HCT116 (cell line): ENCODE results near the gene MRM3. TPM values are rescaled to one million over a fixed set of nuclear protein-coding genes. Genes with fewer than 3 reads are reported as not detected.
"Not testable (repeated sequence)": the region's sequence is repeated elsewhere in the genome, so short reads cannot be mapped to it uniquely, and the experiment has no call there.

Experiments
- ATAC-seq: fragments of 200-7000 bp; cut with Tn5 transposase; 2 replicates; pipeline ENCODE4 v1.9.1; 2020; ENCODE audit warnings: mild to moderate bottlenecking, moderate library complexity
- BruUV-seq: library from RNA; stranded (reverse); fragments of 400-500 nt; replicated peaks from 2 replicates; lab custom pipeline; 2021; lab: Mats Ljungman, UMichigan
- CTCF ChIA-PET: fragments of 300-600 bp; sonication (Branson Sonifier 250); formaldehyde crosslinking; loops from one replicate; lab custom pipeline; 2021; ENCODE audit warnings: antibody characterized with exemption; lab: Charles Lee
- POLR2A ChIA-PET: fragments of 300-600, 350-600 bp; sonication (Branson Sonifier 250); formaldehyde crosslinking; loops from one replicate; lab custom pipeline; 2021; ENCODE audit warnings: antibody characterized with exemption; lab: Charles Lee
- RAD21 ChIA-PET, 2 experiments: fragments of 300-600 bp; sonication (Branson Sonifier 250); formaldehyde crosslinking; loops; one replicate each; lab custom pipeline; 2023; ENCODE audit warnings: low total read pairs in 2 of 2; ENCODE audit not compliant: uncharacterized antibody in 2 of 2, unreplicated experiment in 2 of 2, low non-redundant PET in 1 of 2; lab: Charles Lee
- DNase-seq: peaks from one replicate; pipeline ENCODE4 v3.0.0-alpha.2; 2010; ENCODE audit warnings: low read depth, low spot score
- H2AFZ ChIP-seq: fragments of 200-600 bp; shearing (Covaris generic), sonication (generic); 2 replicates; pipeline ENCODE4 v1.6.1; 2017; ENCODE audit warnings: low read depth, mixed run types, mixed read lengths, antibody characterized with exemption, low read length; ENCODE audit not compliant: poor library complexity, severe bottlenecking
- H3K27ac ChIP-seq: 2 replicates; pipeline ENCODE4 v1.5.1; 2012; ENCODE audit warnings: low read depth, low read length
- H3K27me3 ChIP-seq: fragments of 200-600 bp; sonication (generic); 2 replicates; pipeline ENCODE4 v1.6.1; 2016; ENCODE audit warnings: mixed run types, low read length, mixed read lengths; ENCODE audit not compliant: insufficient read depth
- H3K36me3 ChIP-seq, 2 experiments: fragments of 200-500 bp in 1 of 2; fragments of 200-600 bp in 1 of 2; sonication (Bioruptor generic) in 1 of 2; sonication (generic) in 1 of 2; 2 replicates each; pipeline versions ENCODE4 v1.5.1 to v1.6.1; 2014 to 2016; ENCODE audit warnings: low read length in 2 of 2, inconsistent platforms in 1 of 2, mixed read lengths in 1 of 2, mixed run types in 1 of 2; ENCODE audit not compliant: insufficient read depth in 2 of 2, control insufficient read depth in 1 of 2
- H3K4me1 ChIP-seq, 2 experiments: fragments of 200-600 bp in 1 of 2; sonication (generic) in 1 of 2; 2 replicates each; pipeline versions ENCODE4 v1.5.1 to v1.6.1; 2012 to 2017; ENCODE audit warnings: low read length in 2 of 2, inconsistent platforms in 1 of 2, mild to moderate bottlenecking in 1 of 2, mixed read lengths in 1 of 2, mixed run types in 1 of 2, moderate library complexity in 1 of 2; ENCODE audit not compliant: insufficient read depth in 2 of 2, control insufficient read depth in 1 of 2
- H3K4me2 ChIP-seq: fragments of 200-600 bp; sonication (generic); 2 replicates; pipeline ENCODE4 v1.6.1; 2017; ENCODE audit warnings: mixed run types, low read length, mixed read lengths
- H3K4me3 ChIP-seq, 2 experiments: fragments of 200-600 bp in 1 of 2; sonication (generic) in 1 of 2; replicated peaks in 1 of 2; 2 replicates each; pipeline ENCODE4 v1.5.1; 2011 to 2016; ENCODE audit warnings: low read length in 2 of 2, control low read depth in 1 of 2, low read depth in 1 of 2, mild to moderate bottlenecking in 1 of 2, mixed read lengths in 1 of 2, mixed run types in 1 of 2
- H3K79me2 ChIP-seq: fragments of 200-600 bp; sonication (generic); 2 replicates; pipeline ENCODE4 v1.6.1; 2017; ENCODE audit warnings: mild to moderate bottlenecking, mixed run types, low read length, moderate library complexity, mixed read lengths; ENCODE audit not compliant: insufficient read depth
- H3K9ac ChIP-seq: fragments of 200-600 bp; sonication (generic); 2 replicates; pipeline ENCODE4 v1.6.1; 2016; ENCODE audit warnings: low read length, mixed read lengths
- H3K9me2 ChIP-seq: fragments of 200-600 bp; sonication (generic), shearing (Covaris generic); 2 replicates; pipeline ENCODE4 v1.6.1; 2017; ENCODE audit warnings: mixed run types, mild to moderate bottlenecking, moderate library complexity; ENCODE audit not compliant: insufficient read depth
- H3K9me3 ChIP-seq, 2 experiments: fragments of 200-500 bp in 1 of 2; fragments of 200-600 bp in 1 of 2; sonication (Bioruptor generic) in 1 of 2; sonication (generic) in 1 of 2; 2 replicates each; pipeline ENCODE4 v1.6.1; 2014 to 2017; ENCODE audit warnings: low read length in 2 of 2, mixed read lengths in 2 of 2, inconsistent platforms in 1 of 2, low read depth in 1 of 2, mild to moderate bottlenecking in 1 of 2, mixed run types in 1 of 2, moderate library complexity in 1 of 2; ENCODE audit not compliant: control insufficient read depth in 1 of 2, insufficient read depth in 1 of 2
- H4K20me1 ChIP-seq: fragments of 200-600 bp; sonication (generic), shearing (Covaris generic); 2 replicates; pipeline ENCODE4 v1.6.1; 2017; ENCODE audit warnings: mixed run types, mild to moderate bottlenecking, moderate library complexity; ENCODE audit not compliant: insufficient read depth
- CBX3 ChIP-seq: IDR thresholded peaks from 2 replicates; pipeline ENCODE4 v1.6.1; 2012; ENCODE audit warnings: low read depth
- EGR1 ChIP-seq: IDR thresholded peaks from 2 replicates; pipeline ENCODE4 v1.6.1; 2012; ENCODE audit warnings: low read depth
- ELF1 ChIP-seq: IDR thresholded peaks from 2 replicates; pipeline ENCODE4 v1.6.1; 2012; ENCODE audit warnings: low read depth, borderline replicate concordance
- EZH2 ChIP-seq: fragments of 200-600 bp; sonication (generic); IDR thresholded peaks from 2 replicates; pipeline ENCODE4 v1.6.1; 2017; ENCODE audit warnings: antibody characterized with exemption, mixed run types
- EZH2phosphoT487 ChIP-seq: fragments of 200-600 bp; IDR thresholded peaks from 2 replicates; pipeline ENCODE4 v1.6.1; 2018; ENCODE audit warnings: antibody characterized with exemption, borderline replicate concordance
- POLR2A ChIP-seq: IDR thresholded peaks from 2 replicates; pipeline ENCODE4 v1.7.0; 2011; ENCODE audit warnings: borderline replicate concordance; ENCODE audit not compliant: insufficient read depth, insufficient read length; ENCODE audit errors: extremely low read depth
- RAD21 ChIP-seq: IDR thresholded peaks from 2 replicates; pipeline ENCODE4 v1.6.1; 2012; ENCODE audit warnings: low read depth, mild to moderate bottlenecking
- SP1 ChIP-seq: IDR thresholded peaks from 2 replicates; pipeline ENCODE4 v1.6.1; 2012; ENCODE audit warnings: low read depth
- TCF7L2 ChIP-seq: IDR thresholded peaks from 2 replicates; pipeline ENCODE4 v1.7.0; 2011; ENCODE audit warnings: borderline replicate concordance, inconsistent platforms; ENCODE audit not compliant: insufficient read depth, insufficient read length; ENCODE audit errors: extremely low read depth
- intact Hi-C: fragments of 100-400 bp; cut with micrococcal nuclease; formaldehyde crosslinking; loops from 2 replicates; pipeline ENCODE4 v1.10.0; 2022
- total RNA-seq: library from RNA; stranded (reverse); gene quantifications from one replicate; pipeline ENCODE4 v1.2.1, GENCODE V29; 2021; ENCODE audit not compliant: unreplicated experiment
- TF ChIP-seq, protein P1 (sequence below): IDR thresholded peaks from 2 replicates; pipeline ENCODE4 v1.6.1; 2011; ENCODE audit warnings: mild to moderate bottlenecking, low read length, moderate library complexity; ENCODE audit not compliant: insufficient replicate concordance; ENCODE audit errors: extremely low read depth
- TF ChIP-seq, protein P2 (sequence below): IDR thresholded peaks from 2 replicates; pipeline ENCODE4 v1.6.1; 2012
- TF ChIP-seq, protein P3 (sequence below), 3 experiments: fragments of 200-600 bp in 1 of 3; sonication (generic) in 1 of 3; IDR thresholded peaks in 2 of 3; conservative IDR thresholded peaks in 1 of 3; 2 replicates each; pipeline ENCODE4 v1.5.1; 2012 to 2017; ENCODE audit warnings: low read depth in 2 of 3, low read length in 2 of 3, antibody characterized with exemption in 1 of 3, borderline replicate concordance in 1 of 3, control low read depth in 1 of 3, mild to moderate bottlenecking in 1 of 3, mixed read lengths in 1 of 3, mixed run types in 1 of 3, moderate library complexity in 1 of 3; ENCODE audit not compliant: insufficient read depth in 1 of 3

MRM3 gene
- total RNA-seq, 1 experiment from 2014 or later: 32.6 TPM

DNA sequence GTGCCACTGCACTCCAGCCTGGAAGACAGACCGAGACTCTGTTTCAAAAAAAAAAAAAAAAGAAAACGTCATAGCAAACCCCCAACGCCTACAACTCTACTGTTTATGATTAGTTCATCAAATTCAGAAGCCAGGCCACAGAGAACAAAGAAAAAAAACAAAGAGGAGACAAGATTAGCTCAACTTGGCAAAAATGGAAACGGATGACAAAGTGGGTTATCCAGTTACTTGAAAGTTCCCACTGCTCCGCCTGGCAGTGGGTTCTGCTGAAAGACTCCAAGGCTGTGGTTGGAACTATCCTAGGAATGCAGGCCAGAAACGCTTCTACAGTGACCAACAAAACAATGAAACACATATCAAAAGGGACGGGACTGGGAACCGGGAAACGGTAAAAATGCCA lies 53.1 kb downstream of the MRM3 start:
- CTCF ChIA-PET: no interaction called here
- H3K9ac ChIP-seq: no peak overlapping the region
- no peaks in the 10 kb centered on the region for H4K20me1 ChIP-seq
- BruUV-seq: no TSS peak
- no peak overlapping the region for H3K4me2 ChIP-seq
- H3K9me3 ChIP-seq: no peaks in the 10 kb centered on the region
- DNase-seq (no peak), ATAC-seq (no peak)
- POLR2A ChIA-PET: no interaction called here
- H3K36me3 ChIP-seq: no peaks in the 10 kb centered on the region
- no peaks in the 10 kb centered on the region for H3K27me3 ChIP-seq
- H3K79me2 ChIP-seq: peaks cover 48% of the 10 kb centered on the region
- intact Hi-C loops: no loop called here
- no peak overlapping the region for H2AFZ ChIP-seq
- no peak overlapping the region for H3K4me3 ChIP-seq
- no peak overlapping the region for H3K27ac ChIP-seq
- no peaks in the 10 kb centered on the region for H3K9me2 ChIP-seq
- no peak for TF ChIP-seq EZH2phosphoT487
- TF ChIP-seq, protein P1, sequence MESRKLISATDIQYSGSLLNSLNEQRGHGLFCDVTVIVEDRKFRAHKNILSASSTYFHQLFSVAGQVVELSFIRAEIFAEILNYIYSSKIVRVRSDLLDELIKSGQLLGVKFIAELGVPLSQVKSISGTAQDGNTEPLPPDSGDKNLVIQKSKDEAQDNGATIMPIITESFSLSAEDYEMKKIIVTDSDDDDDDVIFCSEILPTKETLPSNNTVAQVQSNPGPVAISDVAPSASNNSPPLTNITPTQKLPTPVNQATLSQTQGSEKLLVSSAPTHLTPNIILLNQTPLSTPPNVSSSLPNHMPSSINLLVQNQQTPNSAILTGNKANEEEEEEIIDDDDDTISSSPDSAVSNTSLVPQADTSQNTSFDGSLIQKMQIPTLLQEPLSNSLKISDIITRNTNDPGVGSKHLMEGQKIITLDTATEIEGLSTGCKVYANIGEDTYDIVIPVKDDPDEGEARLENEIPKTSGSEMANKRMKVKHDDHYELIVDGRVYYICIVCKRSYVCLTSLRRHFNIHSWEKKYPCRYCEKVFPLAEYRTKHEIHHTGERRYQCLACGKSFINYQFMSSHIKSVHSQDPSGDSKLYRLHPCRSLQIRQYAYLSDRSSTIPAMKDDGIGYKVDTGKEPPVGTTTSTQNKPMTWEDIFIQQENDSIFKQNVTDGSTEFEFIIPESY: no peak
- TF ChIP-seq RAD21: no peak
- no peak for TF ChIP-seq CBX3
- no peak for TF ChIP-seq SP1
- no peak for TF ChIP-seq EZH2
- TF ChIP-seq, protein P2, sequence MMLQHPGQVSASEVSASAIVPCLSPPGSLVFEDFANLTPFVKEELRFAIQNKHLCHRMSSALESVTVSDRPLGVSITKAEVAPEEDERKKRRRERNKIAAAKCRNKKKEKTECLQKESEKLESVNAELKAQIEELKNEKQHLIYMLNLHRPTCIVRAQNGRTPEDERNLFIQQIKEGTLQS: no peak
- TF ChIP-seq, protein P3, sequence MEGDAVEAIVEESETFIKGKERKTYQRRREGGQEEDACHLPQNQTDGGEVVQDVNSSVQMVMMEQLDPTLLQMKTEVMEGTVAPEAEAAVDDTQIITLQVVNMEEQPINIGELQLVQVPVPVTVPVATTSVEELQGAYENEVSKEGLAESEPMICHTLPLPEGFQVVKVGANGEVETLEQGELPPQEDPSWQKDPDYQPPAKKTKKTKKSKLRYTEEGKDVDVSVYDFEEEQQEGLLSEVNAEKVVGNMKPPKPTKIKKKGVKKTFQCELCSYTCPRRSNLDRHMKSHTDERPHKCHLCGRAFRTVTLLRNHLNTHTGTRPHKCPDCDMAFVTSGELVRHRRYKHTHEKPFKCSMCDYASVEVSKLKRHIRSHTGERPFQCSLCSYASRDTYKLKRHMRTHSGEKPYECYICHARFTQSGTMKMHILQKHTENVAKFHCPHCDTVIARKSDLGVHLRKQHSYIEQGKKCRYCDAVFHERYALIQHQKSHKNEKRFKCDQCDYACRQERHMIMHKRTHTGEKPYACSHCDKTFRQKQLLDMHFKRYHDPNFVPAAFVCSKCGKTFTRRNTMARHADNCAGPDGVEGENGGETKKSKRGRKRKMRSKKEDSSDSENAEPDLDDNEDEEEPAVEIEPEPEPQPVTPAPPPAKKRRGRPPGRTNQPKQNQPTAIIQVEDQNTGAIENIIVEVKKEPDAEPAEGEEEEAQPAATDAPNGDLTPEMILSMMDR (IDR thresholded peaks at IDR 0.05 in 2 of 3, conservative IDR thresholded peaks at IDR 0.05 in 1 of 3; ENCODE audit: borderline replicate concordance in 1 of 3, insufficient read depth in 1 of 3, low read depth in 2 of 3, low read length in 2 of 3): no peak
- no peak for TF ChIP-seq POLR2A
- TF ChIP-seq TCF7L2: no peak
- TF ChIP-seq ELF1: no peak
- no peak for TF ChIP-seq EGR1
- peaks cover 0 to 4% of the 10 kb centered on the region in 2 experiments; a peak in 1 of 4 replicates for H3K4me1 ChIP-seq
- RAD21 ChIA-PET: no interaction called here

DNA sequence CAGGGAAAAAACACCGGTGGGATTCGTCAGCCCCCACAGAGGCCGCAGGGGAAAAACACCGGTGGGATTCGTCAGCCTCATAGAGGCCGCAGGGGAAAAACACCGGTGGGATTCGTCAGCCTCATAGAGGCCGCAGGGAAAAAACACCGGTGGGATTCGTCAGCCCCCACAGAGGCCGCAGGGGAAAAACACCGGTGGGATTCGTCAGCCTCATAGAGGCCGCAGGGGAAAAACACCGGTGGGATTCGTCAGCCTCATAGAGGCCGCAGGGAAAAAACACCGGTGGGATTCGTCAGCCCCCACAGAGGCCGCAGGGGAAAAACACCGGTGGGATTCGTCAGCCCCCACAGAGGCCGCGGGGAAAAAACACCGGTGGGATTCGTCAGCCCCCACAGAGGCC lies 53.6 kb downstream of the MRM3 start:
- H3K4me2 ChIP-seq, RAD21 ChIA-PET, H3K4me1 ChIP-seq, H3K9me3 ChIP-seq, ATAC-seq, POLR2A ChIA-PET, H3K27ac ChIP-seq, H2AFZ ChIP-seq, H4K20me1 ChIP-seq, H3K27me3 ChIP-seq, DNase-seq, BruUV-seq, H3K9me2 ChIP-seq, H3K4me3 ChIP-seq, H3K36me3 ChIP-seq, intact Hi-C loops, CTCF ChIA-PET, H3K9ac ChIP-seq: not testable (repeated sequence)
- H3K79me2 ChIP-seq: peaks cover 48% of the 10 kb centered on the region
